HG02623 (cell line): Measurements from ENCODE around the gene ZBTB21.
"Not testable (repeated sequence)": the region's sequence is repeated elsewhere in the genome, so short reads cannot be mapped to it uniquely, and the experiment has no call there.

Experiments
- ATAC-seq: cut with Tn5 transposase; IDR thresholded peaks from one replicate; pipeline ENCODE4 v1.9.1; 2021; ENCODE audit warnings: moderate library complexity; ENCODE audit not compliant: unreplicated experiment

The ZBTB21 gene

GRCh38 chr21:41995577-41995976 is 14.6 kb downstream of the ZBTB21 start:
- ATAC-seq, result no peak

DNA sequence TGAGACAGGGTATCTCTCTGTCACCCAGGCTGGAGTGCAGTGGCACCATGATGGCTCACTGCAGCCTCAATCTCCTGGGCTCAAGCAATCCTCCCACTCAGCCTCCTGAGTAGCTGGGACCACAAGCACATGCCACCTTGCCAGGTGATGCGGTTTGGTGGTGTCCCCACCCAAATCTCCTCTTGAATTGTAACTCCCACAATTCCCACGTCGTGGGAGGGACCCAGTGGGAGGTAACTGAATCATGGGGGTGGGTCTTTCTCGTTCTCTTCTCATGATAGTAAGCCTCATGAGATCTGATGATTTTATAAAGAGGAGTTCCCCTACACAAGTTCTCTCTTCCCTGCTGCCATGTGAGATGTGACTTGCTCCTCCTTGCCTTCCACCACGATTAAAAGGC is 15.5 kb downstream of the ZBTB21 start:
- ATAC-seq, result not testable (repeated sequence)

- no peak for ATAC-seq
Observed at GRCh38 chr21:41993744-41994143, 16.4 kb downstream of the ZBTB21 start.

DNA sequence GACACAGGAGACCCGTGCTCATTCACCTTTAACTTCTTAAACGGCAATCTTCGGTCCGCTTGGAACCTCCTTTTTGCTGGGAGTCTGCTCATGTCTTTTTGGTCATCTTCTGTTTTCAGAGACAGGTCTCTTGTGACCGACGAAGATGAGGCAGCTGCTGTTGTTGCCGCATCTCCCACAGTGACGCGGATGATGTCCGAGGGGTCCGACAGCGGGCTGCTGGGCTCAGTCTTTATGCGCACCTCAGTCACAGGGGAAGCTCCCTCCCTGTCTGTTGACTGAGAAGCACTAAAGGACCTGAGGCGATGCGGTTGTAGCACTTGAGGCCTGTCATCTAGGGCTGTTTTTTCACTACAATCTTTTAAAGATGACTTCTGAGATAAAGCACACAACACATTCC is 17.6 kb downstream of the ZBTB21 start:
- no peak for ATAC-seq

DNA sequence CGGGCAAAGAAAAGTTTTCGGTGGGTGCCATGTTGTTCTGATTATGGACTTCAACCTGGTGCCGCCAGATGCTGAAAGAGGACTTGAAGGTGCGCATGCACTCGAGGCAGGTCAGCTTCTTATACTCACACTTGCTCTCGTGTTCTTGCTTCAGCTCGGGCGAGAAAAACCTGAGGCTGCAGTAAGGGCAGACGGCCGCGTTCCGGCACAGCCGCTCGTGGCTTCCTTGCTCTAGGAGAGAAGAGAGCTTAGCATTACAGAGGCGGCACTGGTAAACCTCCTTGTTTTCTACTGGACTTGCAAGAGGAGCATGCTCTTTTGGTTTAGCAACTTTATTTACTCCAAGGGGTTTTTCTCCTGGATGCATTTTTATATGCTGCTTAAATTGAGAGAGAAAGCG is 18.5 kb downstream of the ZBTB21 start:
- no peak for ATAC-seq

GRCh38 chr21:41989698-41990097 is 20.5 kb downstream of the ZBTB21 start:
- no peak for ATAC-seq

GRCh38 chr21:41987310-41987709 is 22.9 kb downstream of the ZBTB21 start:
- ATAC-seq, result no peak

GRCh38 chr21:41985662-41986416 is 24.3 kb downstream of the ZBTB21 start:
- ATAC-seq, result no peak

GRCh38 chr21:41983229-41983628 is 26.9 kb downstream of the ZBTB21 start:
- no peak for ATAC-seq

DNA sequence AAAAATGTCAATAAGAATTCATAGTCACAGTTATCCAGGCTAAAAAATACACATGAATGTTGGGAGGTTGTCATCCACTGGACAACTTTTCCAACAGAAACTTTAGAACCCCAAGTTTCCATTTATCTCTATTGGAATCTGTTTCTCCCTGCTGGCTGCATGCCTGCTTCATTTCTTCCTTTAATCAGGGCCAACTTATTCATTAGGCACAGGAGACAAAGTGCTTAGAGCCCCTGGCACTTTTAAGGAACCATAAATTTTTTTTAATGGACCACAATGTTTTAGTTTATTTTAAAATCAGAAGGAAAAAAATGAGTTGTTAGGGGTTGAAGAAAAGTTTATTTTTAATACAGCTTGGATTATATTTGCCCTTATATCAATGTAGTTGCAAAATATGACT is 29.6 kb downstream of the ZBTB21 start:
- no peak for ATAC-seq

DNA sequence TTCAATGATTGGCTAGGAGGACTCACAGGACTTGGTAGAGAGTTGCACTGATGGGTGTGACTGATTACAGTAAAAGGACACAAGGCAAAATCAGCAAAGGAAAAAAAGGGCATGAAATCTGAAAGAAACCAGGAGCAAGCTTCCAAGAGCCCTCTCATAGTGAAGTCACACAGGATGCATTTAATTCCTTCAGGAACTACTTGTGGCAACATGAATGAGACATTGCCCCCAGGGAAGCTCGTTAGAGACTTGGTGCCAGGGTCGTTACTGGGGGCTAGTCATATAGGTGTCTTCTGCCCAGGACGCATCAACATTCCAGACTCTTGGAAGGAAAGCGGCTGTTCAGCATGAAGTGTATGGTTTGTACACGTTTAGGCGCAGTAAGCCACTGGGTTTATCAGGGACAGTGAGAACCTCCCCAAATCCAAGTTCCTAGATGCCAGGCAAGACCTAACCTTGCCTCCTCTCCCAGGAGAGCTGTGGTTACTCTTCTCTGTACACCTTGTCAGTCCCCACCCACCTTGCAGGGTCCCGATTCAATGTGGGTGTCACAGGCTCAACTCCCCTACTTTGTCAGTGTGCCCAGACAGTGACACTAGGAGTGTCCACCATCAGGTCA is 30.3 kb downstream of the ZBTB21 start:
- no peak for ATAC-seq

DNA sequence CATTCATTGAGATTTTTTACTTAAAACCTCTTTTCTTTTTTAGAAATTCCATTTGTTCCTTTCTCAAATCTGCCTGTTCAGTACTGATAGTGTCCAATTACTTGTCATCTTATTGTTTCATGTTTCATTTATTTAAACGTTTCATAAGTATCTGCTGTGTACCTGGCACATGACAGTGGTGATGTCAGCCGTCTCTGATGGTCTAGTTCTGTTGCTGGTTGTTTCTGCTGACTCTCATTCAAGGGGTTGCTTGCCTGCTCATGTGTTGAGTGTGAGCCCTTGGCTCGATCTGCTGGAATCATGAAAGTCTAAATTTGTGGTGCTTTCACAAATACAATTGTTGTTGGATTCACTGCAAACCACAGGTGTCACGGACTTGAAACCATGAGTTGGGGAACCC is 30.8 kb downstream of the ZBTB21 start:
- no peak for ATAC-seq

DNA sequence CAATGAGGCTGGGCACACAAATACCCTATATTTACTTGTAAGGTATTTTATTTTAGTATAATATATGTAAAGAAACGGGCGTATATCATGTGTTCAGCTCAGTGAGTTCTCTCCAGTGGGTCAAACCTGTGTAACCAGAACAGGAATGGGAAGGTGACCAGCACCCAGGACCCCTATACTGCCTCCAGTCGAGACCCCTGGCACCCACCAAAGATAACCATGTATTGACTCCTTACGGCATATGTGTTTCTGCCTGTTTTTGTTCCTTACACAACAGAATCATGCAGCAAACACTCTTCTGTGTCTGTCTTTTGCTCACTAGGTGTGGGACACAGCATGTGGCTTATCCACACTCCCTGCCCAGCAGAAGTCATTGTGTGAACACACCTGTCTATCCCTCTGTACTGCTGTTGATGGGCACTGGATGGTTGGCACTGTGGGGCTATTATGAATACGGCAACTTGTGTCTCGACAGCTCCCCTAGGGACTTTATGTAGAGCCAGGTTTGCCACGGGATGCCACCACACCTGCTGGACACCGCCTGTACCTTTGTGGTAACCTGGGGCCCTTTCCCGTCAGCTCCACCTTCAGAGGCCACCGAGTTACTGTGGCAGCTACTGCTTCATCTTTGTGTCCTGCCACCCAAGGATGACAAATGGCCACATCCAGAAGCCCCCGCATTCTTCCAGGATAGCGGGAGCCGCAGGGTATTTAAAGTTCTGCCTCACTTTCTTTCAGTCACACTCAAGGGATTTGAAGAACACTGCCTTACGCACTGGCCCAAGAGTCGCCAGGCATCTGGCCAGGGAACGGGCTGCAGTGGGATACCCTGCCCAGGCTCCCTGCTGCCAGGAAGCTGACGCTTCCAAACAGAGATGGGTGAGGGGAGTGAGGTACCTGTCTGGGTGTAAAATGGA is 32.9 kb downstream of the ZBTB21 start:
- ATAC-seq, result no peak

- no peak for ATAC-seq
Observed at GRCh38 chr21:41976611-41977010, 33.5 kb downstream of the ZBTB21 start.

GRCh38 chr21:41975391-41976272 is 34.5 kb downstream of the ZBTB21 start:
- ATAC-seq, result no peak

- ATAC-seq, result no peak
Observed at GRCh38 chr21:41974752-41975053, 35.5 kb downstream of the ZBTB21 start.

DNA sequence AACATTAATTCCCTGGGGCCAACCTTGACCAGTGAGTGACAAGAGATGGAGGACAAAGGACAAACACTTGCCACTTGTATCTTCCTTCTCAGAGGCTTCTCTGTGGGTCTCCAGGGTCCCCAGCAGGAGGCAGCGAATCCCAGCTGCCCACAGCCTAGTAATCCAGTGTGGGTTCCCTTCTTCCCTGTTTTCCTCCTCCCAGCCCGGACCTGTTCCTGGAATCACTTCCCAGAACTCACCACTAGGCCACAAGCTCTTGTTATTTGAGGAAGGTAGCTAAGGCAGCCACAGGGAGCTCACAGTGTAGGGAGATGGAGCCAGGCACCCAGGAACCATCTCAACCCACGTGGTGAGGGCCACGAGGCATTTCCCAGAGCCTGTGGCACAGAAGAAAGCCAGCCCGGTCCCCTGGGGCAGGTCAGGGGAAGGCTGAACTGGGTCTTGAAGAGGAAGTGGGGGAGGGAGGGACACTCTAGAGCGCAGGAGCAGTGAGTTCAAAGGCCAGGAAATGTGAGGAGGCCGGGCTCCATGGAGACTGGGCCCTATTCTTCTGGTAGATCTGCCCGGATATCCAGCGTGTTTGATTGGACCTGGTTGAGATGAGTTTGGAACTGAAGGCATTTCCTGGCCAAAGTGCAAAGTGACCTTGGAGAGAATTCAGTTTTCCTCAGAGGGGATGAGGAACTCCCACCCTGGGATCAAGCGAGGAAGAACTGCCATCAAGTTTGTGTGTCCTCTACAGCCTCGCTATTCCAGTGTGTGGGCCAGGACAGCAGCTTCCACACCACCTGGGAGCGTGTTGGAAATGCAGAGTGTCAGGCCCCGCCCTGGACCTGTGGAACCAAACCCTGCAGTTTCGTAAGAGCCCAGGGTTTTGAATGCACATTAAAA is 36.1 kb downstream of the ZBTB21 start:
- no peak for ATAC-seq

DNA sequence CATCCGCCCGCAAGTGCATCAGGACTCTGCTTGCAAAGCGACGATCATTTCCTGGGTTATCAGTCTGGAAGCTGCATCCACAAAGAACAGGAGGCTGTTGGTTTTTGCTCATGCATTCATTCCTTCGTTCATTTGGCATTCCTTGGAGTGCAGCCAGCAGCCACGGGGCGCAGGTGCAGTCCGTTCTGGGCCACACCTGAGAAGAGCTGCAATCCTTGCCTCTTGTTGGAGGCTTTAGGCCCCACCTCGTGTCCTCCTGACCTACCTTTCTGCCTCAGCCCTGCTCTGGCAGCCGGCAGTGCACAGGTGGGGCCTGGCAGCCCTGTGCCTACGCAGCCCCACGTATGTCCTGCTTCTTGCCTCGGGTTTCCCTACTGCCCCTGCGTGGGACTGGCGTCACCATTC is 36.7 kb downstream of the ZBTB21 start:
- ATAC-seq, result no peak

- no peak for ATAC-seq
Observed at GRCh38 chr21:41972511-41973205, 37.5 kb downstream of the ZBTB21 start.
